ENCODE data around the gene MSMO1.

DNA sequence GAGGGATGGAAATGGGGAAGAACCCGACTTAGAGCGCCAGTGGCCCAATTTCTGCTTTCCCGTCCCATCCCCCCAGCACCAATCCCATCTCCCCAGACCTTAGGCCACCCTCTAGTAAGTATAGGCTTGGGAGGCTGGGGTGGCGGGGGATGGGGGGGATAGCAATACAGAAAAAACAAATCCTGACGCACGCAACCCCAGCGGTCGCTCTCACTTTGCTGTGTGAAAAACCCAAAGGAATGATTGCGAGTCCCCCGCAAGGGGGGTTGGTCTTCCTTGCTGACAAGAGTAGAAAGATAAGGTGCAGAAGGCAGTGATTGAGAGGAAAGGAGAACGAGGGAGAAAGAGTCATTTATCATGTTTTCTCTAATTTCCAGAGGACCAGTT, 52.2 kb downstream of the MSMO1 start:
- no peak for TF ChIP-seq POLR2AphosphoS5 (IDR thresholded peaks at IDR 0.05; ENCODE audit: borderline replicate concordance, low read depth, low read length)
- no peak for TF ChIP-seq EZH2 (IDR thresholded peaks at IDR 0.05)
